ENCODE data around the gene DPPA3.

Gene DPPA3

DNA sequence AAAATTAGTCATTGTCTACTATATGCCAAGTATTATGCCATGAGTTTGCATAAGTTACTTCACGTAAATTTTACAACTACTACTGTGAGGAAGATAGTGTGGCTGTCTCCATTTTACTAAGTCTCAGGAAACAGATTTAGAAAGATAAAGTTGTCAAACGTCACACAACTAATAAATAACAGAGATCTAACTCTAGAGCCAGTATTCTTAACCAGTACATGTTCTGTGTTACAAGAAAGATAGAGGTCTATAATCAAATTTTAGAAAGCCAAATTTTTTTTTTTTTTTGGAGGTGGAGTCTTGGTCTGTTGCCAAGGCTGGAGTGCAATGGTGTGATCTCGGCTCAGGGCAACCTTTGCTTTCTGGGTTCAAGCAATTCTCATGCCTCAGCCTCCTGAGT lies 21.8 kb downstream of the DPPA3 start:
- no peaks in the 10 kb centered on the region for H3F3A ChIP-seq (ENCODE audit: insufficient read depth, low read length)
- no peak for TF ChIP-seq EZH2 (IDR thresholded peaks at IDR 0.05; ENCODE audit: borderline replicate concordance, low read length)
- TF ChIP-seq, protein P1, sequence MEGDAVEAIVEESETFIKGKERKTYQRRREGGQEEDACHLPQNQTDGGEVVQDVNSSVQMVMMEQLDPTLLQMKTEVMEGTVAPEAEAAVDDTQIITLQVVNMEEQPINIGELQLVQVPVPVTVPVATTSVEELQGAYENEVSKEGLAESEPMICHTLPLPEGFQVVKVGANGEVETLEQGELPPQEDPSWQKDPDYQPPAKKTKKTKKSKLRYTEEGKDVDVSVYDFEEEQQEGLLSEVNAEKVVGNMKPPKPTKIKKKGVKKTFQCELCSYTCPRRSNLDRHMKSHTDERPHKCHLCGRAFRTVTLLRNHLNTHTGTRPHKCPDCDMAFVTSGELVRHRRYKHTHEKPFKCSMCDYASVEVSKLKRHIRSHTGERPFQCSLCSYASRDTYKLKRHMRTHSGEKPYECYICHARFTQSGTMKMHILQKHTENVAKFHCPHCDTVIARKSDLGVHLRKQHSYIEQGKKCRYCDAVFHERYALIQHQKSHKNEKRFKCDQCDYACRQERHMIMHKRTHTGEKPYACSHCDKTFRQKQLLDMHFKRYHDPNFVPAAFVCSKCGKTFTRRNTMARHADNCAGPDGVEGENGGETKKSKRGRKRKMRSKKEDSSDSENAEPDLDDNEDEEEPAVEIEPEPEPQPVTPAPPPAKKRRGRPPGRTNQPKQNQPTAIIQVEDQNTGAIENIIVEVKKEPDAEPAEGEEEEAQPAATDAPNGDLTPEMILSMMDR (IDR thresholded peaks at IDR 0.05; ENCODE audit: low read length) = no peak
- H3K9me2 ChIP-seq (ENCODE audit: low read depth, low read length) = no peaks in the 10 kb centered on the region
- no peaks in the 10 kb centered on the region for H3K9me3 ChIP-seq (ENCODE audit: low read length)
- no peaks in the 10 kb centered on the region for H3K4me1 ChIP-seq (ENCODE audit: insufficient read depth, low read length, severe bottlenecking)
- no peaks in the 10 kb centered on the region for H4K20me1 ChIP-seq (ENCODE audit: insufficient read depth, low read length)
- H3K9ac ChIP-seq (ENCODE audit: low read length) = no peak overlapping the region
- H3K4me2 ChIP-seq (ENCODE audit: low read length) = no peak overlapping the region
- H3K79me2 ChIP-seq (ENCODE audit: insufficient read depth, low read length) = no peaks in the 10 kb centered on the region
- H3K27me3 ChIP-seq (ENCODE audit: insufficient read depth, low read length) = no peaks in the 10 kb centered on the region
- no peak overlapping the region for H2AFZ ChIP-seq (ENCODE audit: low read length)
- no peaks in the 10 kb centered on the region for H3K36me3 ChIP-seq (ENCODE audit: insufficient read depth, low read length)
- no peak overlapping the region for H3K27ac ChIP-seq (ENCODE audit: low read depth, low read length, poor library complexity, severe bottlenecking)
- H3K4me3 ChIP-seq (ENCODE audit: low read depth, low read length, poor library complexity, severe bottlenecking) = no peak overlapping the region

DNA sequence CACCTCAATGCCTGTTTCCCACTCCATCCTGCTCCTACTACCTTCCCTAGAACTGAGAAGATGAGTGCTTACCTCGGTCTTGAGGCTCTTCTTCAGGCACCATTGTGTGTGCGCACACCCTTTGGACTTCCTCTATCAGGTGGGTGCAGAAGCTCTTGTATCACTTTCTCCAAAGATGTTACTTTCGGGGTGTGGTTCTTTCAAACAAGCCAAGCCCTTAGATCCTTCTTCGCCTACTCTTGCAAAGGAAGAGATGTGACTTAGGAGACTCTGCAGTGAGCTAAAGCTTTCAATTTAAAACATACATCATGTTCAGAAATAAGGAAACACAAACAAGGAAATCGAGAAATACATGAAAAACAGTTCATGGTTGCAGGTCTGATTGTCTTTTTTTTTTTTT lies 36.0 kb downstream of the DPPA3 start, which contains the start of gene CLEC4C:
TSS of gene CLEC4C (minus strand) at position 130 of the 400 bp plus-strand sequence. CDS start at position 103, 27 bp downstream.
- TF ChIP-seq, protein P1 (IDR thresholded peaks at IDR 0.05; ENCODE audit: low read length) = no peak
- no peak for TF ChIP-seq EZH2 (IDR thresholded peaks at IDR 0.05; ENCODE audit: borderline replicate concordance, low read length)
- no peak within 1 kb of the TSS for H2AFZ ChIP-seq (ENCODE audit: low read length)
- no peaks in the 10 kb centered on the region for H3K79me2 ChIP-seq (ENCODE audit: insufficient read depth, low read length)
- H3K9me2 ChIP-seq (ENCODE audit: low read depth, low read length) = no peaks in the 10 kb centered on the region
- H3K4me2 ChIP-seq (ENCODE audit: low read length) = no peak within 1 kb of the TSS
- H3F3A ChIP-seq (ENCODE audit: insufficient read depth, low read length) = no peaks in the 10 kb centered on the region
- H3K27ac ChIP-seq (ENCODE audit: low read depth, low read length, poor library complexity, severe bottlenecking) = no peak within 1 kb of the TSS
- no peak within 1 kb of the TSS for H3K9ac ChIP-seq (ENCODE audit: low read length)
- H3K4me1 ChIP-seq (ENCODE audit: insufficient read depth, low read length, severe bottlenecking) = no peaks in the 10 kb centered on the region
- H3K4me3 ChIP-seq (ENCODE audit: low read depth, low read length, poor library complexity, severe bottlenecking) = no peak within 1 kb of the TSS
- H3K36me3 ChIP-seq (ENCODE audit: insufficient read depth, low read length) = no peaks in the 10 kb centered on the region
- H3K27me3 ChIP-seq (ENCODE audit: insufficient read depth, low read length) = no peaks in the 10 kb centered on the region
- H3K9me3 ChIP-seq (ENCODE audit: low read length) = no peaks in the 10 kb centered on the region
- H4K20me1 ChIP-seq (ENCODE audit: insufficient read depth, low read length) = no peaks in the 10 kb centered on the region

- TF ChIP-seq, protein P1 (IDR thresholded peaks at IDR 0.05; ENCODE audit: low read length) = no peak
- TF ChIP-seq EZH2 (IDR thresholded peaks at IDR 0.05; ENCODE audit: borderline replicate concordance, low read length) = no peak
- H3K4me1 ChIP-seq (ENCODE audit: insufficient read depth, low read length, severe bottlenecking) = no peaks in the 10 kb centered on the region
- H3K9me2 ChIP-seq (ENCODE audit: low read depth, low read length) = no peaks in the 10 kb centered on the region
- H3K36me3 ChIP-seq (ENCODE audit: insufficient read depth, low read length) = no peaks in the 10 kb centered on the region
- H3K9ac ChIP-seq (ENCODE audit: low read length) = no peak overlapping the region
- no peak overlapping the region for H3K4me2 ChIP-seq (ENCODE audit: low read length)
- no peak overlapping the region for H3K27ac ChIP-seq (ENCODE audit: low read depth, low read length, poor library complexity, severe bottlenecking)
- H2AFZ ChIP-seq (ENCODE audit: low read length) = no peak overlapping the region
- H3F3A ChIP-seq (ENCODE audit: insufficient read depth, low read length) = no peaks in the 10 kb centered on the region
- no peaks in the 10 kb centered on the region for H3K9me3 ChIP-seq (ENCODE audit: low read length)
- no peaks in the 10 kb centered on the region for H3K79me2 ChIP-seq (ENCODE audit: insufficient read depth, low read length)
- H3K4me3 ChIP-seq (ENCODE audit: low read depth, low read length, poor library complexity, severe bottlenecking) = no peak overlapping the region
- no peaks in the 10 kb centered on the region for H3K27me3 ChIP-seq (ENCODE audit: insufficient read depth, low read length)
- no peaks in the 10 kb centered on the region for H4K20me1 ChIP-seq (ENCODE audit: insufficient read depth, low read length)
These were observed 37.6 kb downstream of the DPPA3 start for GRCh38 chr12:7748852-7749251.

Data from OCI-LY1 (cell line).